Fibroblast of lung (primary cell): ENCODE data around the gene MICAL2. TPM values are rescaled to one million over a fixed set of nuclear protein-coding genes. Genes with fewer than 3 reads are reported as not detected.
A peak's percentile ranks its signal among the peaks of the same experiment; 100 is the strongest.
"Not testable (repeated sequence)": the region's sequence is repeated elsewhere in the genome, so short reads cannot be mapped to it uniquely, and the experiment has no call there.

Source experiments
- DNase-seq, 2 donors: peaks; one replicate each; pipeline versions ENCODE4 v3.0.0 to v3.0.0-alpha.2; 2010; ENCODE audit warnings: low read depth in 2 of 2
- H2AFZ ChIP-seq: 2 replicates; pipeline ENCODE4 v1.5.1; 2012; ENCODE audit warnings: low read length, control low read depth, inconsistent platforms
- H3K27ac ChIP-seq: 2 replicates; pipeline ENCODE4 v1.5.1; 2011; ENCODE audit warnings: low read length, control low read depth; ENCODE audit not compliant: insufficient read depth
- H3K27me3 ChIP-seq: 2 replicates; pipeline ENCODE4 v1.5.1; 2011; ENCODE audit warnings: mild to moderate bottlenecking, low read length; ENCODE audit not compliant: control insufficient read depth, insufficient read depth
- H3K36me3 ChIP-seq: 2 replicates; pipeline ENCODE4 v1.5.1; 2011; ENCODE audit warnings: low read length; ENCODE audit not compliant: control insufficient read depth, insufficient read depth
- H3K4me1 ChIP-seq: 2 replicates; pipeline ENCODE4 v1.5.1; 2011; ENCODE audit warnings: low read length; ENCODE audit not compliant: control insufficient read depth, insufficient read depth; ENCODE audit errors: extremely low read depth
- H3K4me2 ChIP-seq: 2 replicates; pipeline ENCODE4 v1.5.1; 2011; ENCODE audit warnings: low read length, control low read depth; ENCODE audit not compliant: insufficient read depth; ENCODE audit errors: extremely low read depth
- H3K4me3 ChIP-seq, 4 experiments: fragments of 200-600 bp in 1 of 4; sonication (generic) in 1 of 4; replicated peaks in 1 of 4; 2 replicates each; pipeline ENCODE4 v1.5.1; 2011 to 2016; ENCODE audit warnings: low read length in 4 of 4, low read depth in 3 of 4, mild to moderate bottlenecking in 3 of 4, control low read depth in 2 of 4, inconsistent platforms in 1 of 4, mixed read lengths in 1 of 4; ENCODE audit not compliant: insufficient read depth in 1 of 4; ENCODE audit errors: control extremely low read depth in 1 of 4
- H3K79me2 ChIP-seq: 2 replicates; pipeline ENCODE4 v1.5.1; 2012; ENCODE audit warnings: mild to moderate bottlenecking, low read length, inconsistent platforms; ENCODE audit not compliant: control insufficient read depth, insufficient read depth
- H3K9ac ChIP-seq: 2 replicates; pipeline ENCODE4 v1.5.1; 2011; ENCODE audit warnings: mild to moderate bottlenecking, low read length, control low read depth; ENCODE audit not compliant: insufficient read depth
- H3K9me3 ChIP-seq: 2 replicates; pipeline ENCODE4 v1.5.1; 2012; ENCODE audit warnings: low read depth, low read length; ENCODE audit not compliant: control insufficient read depth, insufficient read depth
- H4K20me1 ChIP-seq: 2 replicates; pipeline ENCODE4 v1.5.1; 2011; ENCODE audit warnings: low read length; ENCODE audit not compliant: control insufficient read depth, insufficient read depth; ENCODE audit errors: extremely low read depth
- EZH2 ChIP-seq: IDR thresholded peaks from 2 replicates; pipeline ENCODE4 v1.5.1; 2012; ENCODE audit warnings: low read length, control low read depth, mild to moderate bottlenecking; ENCODE audit errors: missing control alignments
- polyA plus RNA-seq, 2 donors: library from polyadenylated mRNA; depleted of rRNA in 1 of 2; stranded (reverse) in 1 of 2; unstranded in 1 of 2; fragments of >200 nt; gene quantifications; 2 replicates each; pipeline ENCODE4 v1.2.1, GENCODE V29; 2011 to 2012; ENCODE audit warnings: missing spikeins in 1 of 2
- total RNA-seq: library from RNA; depleted of rRNA; stranded (reverse); fragments of >200 nt; gene quantifications from 2 replicates; pipeline ENCODE4 v1.2.1, GENCODE V29; 2014
- TF ChIP-seq, protein P1 (sequence below), 2 donors: IDR thresholded peaks in 1 of 2; conservative IDR thresholded peaks in 1 of 2; 1 replicate in 1 of 2; 2 replicates in 1 of 2; pipeline ENCODE4 v1.5.1; 2011 to 2012; ENCODE audit warnings: low read length in 2 of 2, control low read depth in 1 of 2, inconsistent platforms in 1 of 2, low read depth in 1 of 2, mild to moderate bottlenecking in 1 of 2

Gene MICAL2
- total and polyA plus RNA-seq, 2 donors (not counting 1 experiment from before 2014, with no cell fraction given): 78.5 to 275 TPM

DNA sequence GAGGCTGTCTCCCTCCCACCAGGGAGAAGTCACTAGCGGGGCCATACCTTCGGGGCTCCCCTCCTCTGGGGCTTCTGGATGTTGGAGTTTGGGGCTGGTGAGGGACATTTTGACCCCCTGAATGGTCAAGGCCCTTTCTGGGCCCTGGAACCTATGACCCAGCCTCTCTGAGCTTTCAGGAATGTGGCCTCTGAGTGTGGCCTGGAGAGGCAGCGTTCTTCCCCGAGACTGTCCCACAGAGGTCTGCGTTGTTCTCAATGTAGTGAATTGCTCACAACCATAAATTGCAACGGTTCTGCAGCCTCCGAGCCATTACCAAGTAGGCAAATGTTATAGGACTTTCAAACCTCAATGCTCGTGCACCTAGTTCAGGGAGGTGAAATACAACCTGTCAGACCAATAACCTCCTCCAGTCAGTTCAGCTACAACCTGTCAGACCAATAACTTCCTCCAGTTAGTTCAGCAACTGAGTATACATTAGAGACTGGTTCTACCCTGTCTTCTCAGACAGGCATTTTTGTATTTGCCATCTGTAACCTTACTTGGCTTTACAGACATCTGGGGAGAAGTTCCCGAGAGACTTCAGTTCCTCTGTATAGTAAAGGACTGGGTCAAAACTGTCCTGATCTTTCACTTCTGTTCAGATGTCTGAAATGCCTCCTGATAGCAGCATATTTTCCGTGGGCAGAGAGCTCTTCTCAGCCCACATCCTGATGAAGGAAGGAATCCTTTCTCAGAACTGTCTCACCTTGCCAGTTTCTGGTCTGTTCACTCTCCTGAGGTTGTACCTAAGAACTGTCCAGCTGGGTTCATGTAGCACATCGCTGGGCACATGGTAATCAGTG, 34.2 kb downstream of the MICAL2 start:
- H4K20me1 ChIP-seq: no peaks in the 10 kb centered on the region
- peaks cover 14% of the 10 kb centered on the region for H3K36me3 ChIP-seq
- H3K79me2 ChIP-seq: peaks cover 65% of the 10 kb centered on the region
- peak overlapping the region; percentile 8 for H3K27ac ChIP-seq
- DNase-seq: no peak
- no peak overlapping the region for H2AFZ ChIP-seq
- H3K9ac ChIP-seq: no peak overlapping the region
- H3K4me2 ChIP-seq: no peak overlapping the region
- TF ChIP-seq EZH2: no peak
- TF ChIP-seq, protein P1, sequence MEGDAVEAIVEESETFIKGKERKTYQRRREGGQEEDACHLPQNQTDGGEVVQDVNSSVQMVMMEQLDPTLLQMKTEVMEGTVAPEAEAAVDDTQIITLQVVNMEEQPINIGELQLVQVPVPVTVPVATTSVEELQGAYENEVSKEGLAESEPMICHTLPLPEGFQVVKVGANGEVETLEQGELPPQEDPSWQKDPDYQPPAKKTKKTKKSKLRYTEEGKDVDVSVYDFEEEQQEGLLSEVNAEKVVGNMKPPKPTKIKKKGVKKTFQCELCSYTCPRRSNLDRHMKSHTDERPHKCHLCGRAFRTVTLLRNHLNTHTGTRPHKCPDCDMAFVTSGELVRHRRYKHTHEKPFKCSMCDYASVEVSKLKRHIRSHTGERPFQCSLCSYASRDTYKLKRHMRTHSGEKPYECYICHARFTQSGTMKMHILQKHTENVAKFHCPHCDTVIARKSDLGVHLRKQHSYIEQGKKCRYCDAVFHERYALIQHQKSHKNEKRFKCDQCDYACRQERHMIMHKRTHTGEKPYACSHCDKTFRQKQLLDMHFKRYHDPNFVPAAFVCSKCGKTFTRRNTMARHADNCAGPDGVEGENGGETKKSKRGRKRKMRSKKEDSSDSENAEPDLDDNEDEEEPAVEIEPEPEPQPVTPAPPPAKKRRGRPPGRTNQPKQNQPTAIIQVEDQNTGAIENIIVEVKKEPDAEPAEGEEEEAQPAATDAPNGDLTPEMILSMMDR (conservative IDR thresholded peaks at IDR 0.05 in 1 of 2, IDR thresholded peaks at IDR 0.05 in 1 of 2; ENCODE audit: low read depth in 1 of 2, low read length in 2 of 2): no peak
- H3K9me3 ChIP-seq: no peaks in the 10 kb centered on the region
- H3K4me3 ChIP-seq: no peak overlapping the region
- H3K4me1 ChIP-seq: peaks cover 29% of the 10 kb centered on the region
- H3K27me3 ChIP-seq: no peaks in the 10 kb centered on the region

DNA sequence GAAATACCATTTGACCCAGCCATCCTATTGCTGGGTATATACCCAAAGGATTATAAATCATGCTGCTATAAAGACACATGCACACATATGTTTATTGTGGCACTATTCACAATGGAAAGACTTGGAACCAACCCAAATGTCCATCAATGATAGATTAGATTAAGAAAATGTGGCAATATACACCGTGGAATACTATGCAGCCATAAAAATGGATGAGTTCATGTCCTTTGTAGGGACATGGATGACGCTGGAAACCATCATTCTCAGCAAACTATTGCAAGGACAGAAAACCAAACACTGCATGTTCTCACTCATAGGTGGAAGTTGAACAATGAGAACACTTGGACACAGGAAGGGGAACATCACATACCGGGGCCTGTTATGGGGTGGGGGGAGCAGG, 36.3 kb downstream of the MICAL2 start:
- not testable (repeated sequence) for H3K9me3 ChIP-seq, H3K36me3 ChIP-seq, H3K4me2 ChIP-seq, H3K27ac ChIP-seq, H3K27me3 ChIP-seq, H4K20me1 ChIP-seq, DNase-seq, H3K4me3 ChIP-seq, H3K9ac ChIP-seq, H2AFZ ChIP-seq
- peaks cover 64% of the 10 kb centered on the region for H3K79me2 ChIP-seq
- H3K4me1 ChIP-seq: peaks cover 17% of the 10 kb centered on the region

DNA sequence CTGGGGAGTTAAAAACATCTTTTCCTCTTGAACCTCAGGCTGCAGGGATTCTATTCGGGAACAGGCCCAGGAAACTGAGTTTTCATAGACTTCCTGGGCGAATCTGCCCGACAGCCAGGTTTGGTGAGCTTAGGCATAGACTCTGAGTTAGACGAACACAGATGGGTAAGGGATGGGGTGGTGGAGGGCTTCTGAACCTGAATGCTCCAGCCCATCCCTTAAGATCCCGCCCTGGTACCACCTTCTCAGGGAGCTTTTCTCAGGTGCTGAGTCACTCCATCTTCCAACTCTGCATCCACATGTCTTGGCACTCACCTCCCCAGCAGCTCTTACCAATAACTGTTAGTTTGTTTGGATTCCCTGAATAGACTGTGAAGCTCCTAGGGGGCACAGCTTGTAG, 37.4 kb downstream of the MICAL2 start:
- Histone ChIP-seq H3K9ac (no peak overlapping the region), H3K9me3 (no peaks in the 10 kb centered on the region), H4K20me1 (no peaks in the 10 kb centered on the region), H2AFZ (no peak overlapping the region), H3K27me3 (no peaks in the 10 kb centered on the region), H3K27ac (no peak overlapping the region), H3K4me3 (no peak overlapping the region), H3K4me2 (no peak overlapping the region), H3K79me2 (peaks cover 57% of the 10 kb centered on the region), H3K4me1 (peaks cover 16% of the 10 kb centered on the region), H3K36me3 (peaks cover 7% of the 10 kb centered on the region)
- DNase-seq: no peak
- TF ChIP-seq EZH2: no peak
- TF ChIP-seq, protein P1 (conservative IDR thresholded peaks at IDR 0.05 in 1 of 2, IDR thresholded peaks at IDR 0.05 in 1 of 2; ENCODE audit: low read depth in 1 of 2, low read length in 2 of 2): no peak
